Activated B cell treated with CpG ODN at 0.5 μM for 24 hours (primary cell): ENCODE measurements around the gene SMCHD1. TPM values are rescaled to one million over a fixed set of nuclear protein-coding genes. Genes with fewer than 3 reads are reported as not detected.

Source experiments
- ATAC-seq: fragments of 200-7000 bp; cut with Tn5 transposase; one replicate; pipeline ENCODE4 v1.10.0; 2021; ENCODE audit warnings: low read depth, mild to moderate bottlenecking, moderate library complexity
- CTCF ChIA-PET: fragments of 350-600 bp; sonication (Branson Sonifier 250); formaldehyde crosslinking; loops from one replicate; lab custom pipeline; 2021; ENCODE audit warnings: antibody characterized with exemption; lab: Charles Lee
- POLR2A ChIA-PET: fragments of 350-600 bp; sonication (Branson Sonifier 250); formaldehyde crosslinking; loops from one replicate; lab custom pipeline; 2021; ENCODE audit warnings: antibody characterized with exemption; lab: Charles Lee
- DNase-seq: peaks from one replicate; pipeline ENCODE4 v3.0.0; 2022
- H3K27ac Mint-ChIP-seq: one replicate; pipeline ENCODE4 v1.8.0; 2020; ENCODE audit warnings: mixed read lengths
- H3K27me3 Mint-ChIP-seq: one replicate; pipeline ENCODE4 v1.8.0; 2021; ENCODE audit warnings: mixed read lengths
- H3K36me3 Mint-ChIP-seq: one replicate; pipeline ENCODE4 v1.8.0; 2021; ENCODE audit warnings: low read depth, mixed read lengths
- H3K4me1 Mint-ChIP-seq: one replicate; pipeline ENCODE4 v1.8.0; 2021; ENCODE audit warnings: mixed read lengths
- H3K4me3 Mint-ChIP-seq: one replicate; pipeline ENCODE4 v1.8.0; 2020; ENCODE audit warnings: mild to moderate bottlenecking, mixed read lengths
- H3K9me3 Mint-ChIP-seq: one replicate; pipeline ENCODE4 v1.8.0; 2020; ENCODE audit warnings: mixed read lengths
- intact Hi-C: fragments of 100-400 bp; cut with micrococcal nuclease; formaldehyde crosslinking; loops from one replicate; pipeline ENCODE4 v1.15.1; 2024
- total RNA-seq: library from RNA; stranded (reverse); gene quantifications from 2 replicates; pipeline ENCODE4 v1.2.3, GENCODE V29; 2022
- TF ChIP-seq, protein P1 (sequence below): fragments of 200-600 bp; IDR thresholded peaks from one replicate; pipeline ENCODE4 v1.8.0; 2022; ENCODE audit warnings: antibody characterized with exemption, mild to moderate bottlenecking

The SMCHD1 gene
- total RNA-seq, 1 donor from 2014 or later, result 144 TPM

DNA sequence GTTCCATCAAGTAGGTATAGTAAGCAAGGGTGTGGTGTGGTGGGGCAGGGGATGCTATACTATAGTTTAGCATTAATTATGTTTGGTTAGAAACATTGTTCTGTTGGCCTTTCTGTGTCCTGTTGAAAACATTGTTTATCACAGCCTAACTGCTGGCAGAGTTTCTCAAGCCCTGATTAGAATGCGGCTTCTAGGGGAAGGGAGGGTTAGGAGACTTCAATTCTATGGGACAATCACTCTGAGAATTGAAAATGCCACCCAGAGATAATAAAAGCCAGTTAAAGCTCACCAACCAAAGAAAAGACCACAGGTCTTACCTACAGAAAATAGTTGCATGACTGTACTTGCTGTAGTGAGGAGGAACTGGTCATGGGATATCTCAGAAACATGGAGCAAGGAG is 19.9 kb upstream of the SMCHD1 start:
- Mint-ChIP-seq H3K4me3 (no peak overlapping the region), H3K4me1 (peaks cover 91% of the 10 kb centered on the region), H3K27ac (peak overlapping the region; percentile 99), H3K36me3 (peaks cover 12% of the 10 kb centered on the region), H3K9me3 (peaks cover 11% of the 10 kb centered on the region), H3K27me3 (no peaks in the 10 kb centered on the region)
- no peak for ATAC-seq
- intact Hi-C loops, result loop anchor here (2.0 kb wide), 1 partner anchor 17 kb away; no protein-coding TSS in a partner anchor
- CTCF ChIA-PET, result interaction anchor here (2.0 kb wide), 1 partner anchor 22 kb away, joined by 10 read pairs; the partner anchor contains the start of gene SMCHD1
- no peak for DNase-seq
- TF ChIP-seq, protein P1, sequence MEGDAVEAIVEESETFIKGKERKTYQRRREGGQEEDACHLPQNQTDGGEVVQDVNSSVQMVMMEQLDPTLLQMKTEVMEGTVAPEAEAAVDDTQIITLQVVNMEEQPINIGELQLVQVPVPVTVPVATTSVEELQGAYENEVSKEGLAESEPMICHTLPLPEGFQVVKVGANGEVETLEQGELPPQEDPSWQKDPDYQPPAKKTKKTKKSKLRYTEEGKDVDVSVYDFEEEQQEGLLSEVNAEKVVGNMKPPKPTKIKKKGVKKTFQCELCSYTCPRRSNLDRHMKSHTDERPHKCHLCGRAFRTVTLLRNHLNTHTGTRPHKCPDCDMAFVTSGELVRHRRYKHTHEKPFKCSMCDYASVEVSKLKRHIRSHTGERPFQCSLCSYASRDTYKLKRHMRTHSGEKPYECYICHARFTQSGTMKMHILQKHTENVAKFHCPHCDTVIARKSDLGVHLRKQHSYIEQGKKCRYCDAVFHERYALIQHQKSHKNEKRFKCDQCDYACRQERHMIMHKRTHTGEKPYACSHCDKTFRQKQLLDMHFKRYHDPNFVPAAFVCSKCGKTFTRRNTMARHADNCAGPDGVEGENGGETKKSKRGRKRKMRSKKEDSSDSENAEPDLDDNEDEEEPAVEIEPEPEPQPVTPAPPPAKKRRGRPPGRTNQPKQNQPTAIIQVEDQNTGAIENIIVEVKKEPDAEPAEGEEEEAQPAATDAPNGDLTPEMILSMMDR, result no peak
- POLR2A ChIA-PET, result interaction anchor here (0.7 to 14.8 kb wide), 6 partner anchors 21 to 466 kb away, joined by 4 to 376 read pairs (median 32); partner anchors contain the start of genes METTL4, NDC80 and SMCHD1

DNA sequence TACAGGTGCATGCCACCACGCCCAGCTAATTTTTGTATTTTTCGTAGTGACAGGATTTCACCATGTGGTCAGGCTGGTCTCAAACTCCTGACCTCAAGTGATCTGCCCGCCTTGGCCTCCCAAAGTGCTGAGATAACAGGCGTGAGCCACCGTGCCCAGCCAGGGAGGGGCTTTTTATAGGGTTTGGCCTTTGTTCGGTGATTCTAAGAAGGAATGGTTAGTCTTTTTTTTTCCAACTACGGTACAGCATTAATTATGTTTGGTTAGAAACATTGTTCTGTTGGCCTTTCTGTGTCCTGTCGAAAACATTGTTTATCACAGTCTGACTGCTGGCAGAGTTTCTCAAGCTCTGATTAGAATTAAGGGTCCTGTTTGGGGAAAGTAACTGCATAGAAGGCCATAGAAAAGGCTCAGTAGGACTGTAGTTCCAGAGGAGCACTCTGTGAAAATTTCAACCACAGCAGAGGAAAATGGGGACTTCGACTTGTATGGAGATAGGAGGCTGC is 19.3 kb upstream of the SMCHD1 start:
- no peak for DNase-seq
- H3K4me1 Mint-ChIP-seq, result peaks cover 96% of the 10 kb centered on the region
- peaks cover 12% of the 10 kb centered on the region for H3K36me3 Mint-ChIP-seq
- peak; percentile 11 for ATAC-seq
- TF ChIP-seq, protein P1, result no peak
- ChIA-PET CTCF (interaction anchor here (0.9 to 2.0 kb wide), 3 partner anchors 17 to 30 kb away, joined by 3 to 10 read pairs (median 4); partner anchors contain the start of gene SMCHD1), POLR2A (interaction anchor here (0.6 to 14.8 kb wide), 15 partner anchors 9 to 327 kb away, joined by 3 to 376 read pairs (median 7); partner anchors contain the start of genes METTL4, NDC80 and SMCHD1)
- intact Hi-C loops, result loop anchor here (1.0 kb wide), 3 partner anchors 31 to 210 kb away; no protein-coding TSS in a partner anchor
- no peaks in the 10 kb centered on the region for H3K27me3 Mint-ChIP-seq
- peak overlapping the region; percentile 99 for H3K27ac Mint-ChIP-seq
- H3K4me3 Mint-ChIP-seq, result peak overlapping the region; percentile 72
- H3K9me3 Mint-ChIP-seq, result peaks cover 11% of the 10 kb centered on the region

DNA sequence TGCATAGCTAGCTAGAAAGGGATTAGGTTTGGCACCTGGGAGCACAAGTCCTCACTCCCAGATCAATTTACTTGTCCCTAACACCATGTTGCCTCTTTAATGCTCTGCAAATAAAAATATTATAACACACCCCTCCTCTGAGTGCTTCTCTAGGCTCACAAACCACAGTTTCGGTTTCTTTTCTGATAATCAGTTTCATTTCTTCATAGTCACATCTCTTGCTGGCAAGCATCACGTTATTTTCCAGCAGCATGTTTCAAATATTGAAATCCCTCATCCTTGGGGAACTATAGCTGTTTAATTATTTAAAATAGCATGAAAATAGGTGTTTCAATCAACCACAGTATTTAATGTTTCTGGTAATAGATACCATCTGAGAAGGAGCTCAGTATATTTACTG is 13.9 kb upstream of the SMCHD1 start:
- TF ChIP-seq, protein P1, result no peak
- H3K4me3 Mint-ChIP-seq, result peak overlapping the region; percentile 77

DNA sequence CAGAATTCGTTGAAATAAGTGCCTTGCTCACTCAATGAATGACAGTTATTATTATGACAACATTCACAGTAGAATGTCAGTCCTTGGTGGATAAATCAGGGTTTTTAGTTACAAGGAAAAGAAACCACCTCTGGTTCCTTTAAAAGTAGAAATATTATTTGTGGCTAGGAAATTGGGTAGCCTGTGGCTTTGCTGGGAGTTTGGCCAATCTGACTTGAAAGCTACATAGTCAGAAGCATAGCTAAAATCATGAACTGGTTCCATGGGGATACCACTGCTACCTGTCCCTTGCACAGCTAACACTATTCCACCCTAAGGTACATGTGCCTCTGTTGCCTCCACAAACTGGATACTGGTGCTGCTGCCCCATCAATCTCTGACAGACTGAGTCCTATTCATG is 12.8 kb upstream of the SMCHD1 start:
- ATAC-seq (no peak), DNase-seq (no peak)
- Mint-ChIP-seq H3K9me3 (no peaks in the 10 kb centered on the region), H3K36me3 (no peaks in the 10 kb centered on the region), H3K4me1 (peaks cover 42% of the 10 kb centered on the region), H3K27me3 (no peaks in the 10 kb centered on the region), H3K27ac (no peak overlapping the region), H3K4me3 (no peak overlapping the region)
- ChIA-PET POLR2A (interaction anchor here (0.5 to 14.8 kb wide), 5 partner anchors 8 to 83 kb away, joined by 3 to 376 read pairs (median 11); partner anchors contain the start of genes METTL4, NDC80 and SMCHD1), CTCF (interaction anchor here (1.0 kb wide), 1 partner anchor 12 kb away, joined by 3 read pairs; no protein-coding TSS in a partner anchor)
- TF ChIP-seq, protein P1, result no peak
- intact Hi-C loops, result loop anchor here (5.0 kb wide), 1 partner anchor 810 kb away; the partner anchor contains the start of gene TGIF1

More for the DNA sequence above, 13.9 kb upstream of the SMCHD1 start:
- Mint-ChIP-seq H3K36me3 (no peaks in the 10 kb centered on the region), H3K4me1 (peaks cover 54% of the 10 kb centered on the region), H3K27ac (no peak overlapping the region), H3K27me3 (no peaks in the 10 kb centered on the region), H3K9me3 (no peaks in the 10 kb centered on the region)
- ATAC-seq (peak; percentile 59), DNase-seq (no peak)
- intact Hi-C loops, result loop anchor here (1.0 to 5.0 kb wide), 4 partner anchors 14 to 811 kb away; partner anchors contain the start of genes METTL4, NDC80, SMCHD1 and TGIF1
- CTCF ChIA-PET, result interaction anchor here (1.4 kb wide), 1 partner anchor 71 kb away, joined by 4 read pairs; the partner anchor contains the start of genes METTL4 and NDC80
- POLR2A ChIA-PET, result interaction anchor here (0.7 to 14.8 kb wide), 4 partner anchors 8 to 70 kb away, joined by 4 to 376 read pairs (median 14); partner anchors contain the start of genes METTL4, NDC80 and SMCHD1

DNA sequence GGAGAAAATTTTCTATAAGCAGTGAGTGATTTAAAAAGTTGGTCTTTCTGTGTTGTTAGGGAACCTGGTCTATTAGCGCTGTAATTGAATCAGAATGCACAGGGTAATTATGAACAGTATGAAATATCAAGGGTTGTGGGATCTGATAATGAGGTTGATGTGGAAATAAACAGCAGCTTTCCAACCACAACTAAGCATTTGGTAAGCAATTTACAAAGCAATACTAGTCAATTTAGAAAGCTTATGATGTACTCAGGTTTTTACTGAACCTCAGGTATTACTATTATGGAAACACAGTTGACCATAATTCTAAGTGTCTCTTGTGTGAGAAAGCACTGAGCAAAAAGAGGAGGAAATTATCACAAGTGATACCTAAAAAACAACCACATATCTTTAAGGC is 11.0 kb upstream of the SMCHD1 start:
- no peaks in the 10 kb centered on the region for H3K36me3 Mint-ChIP-seq
- peaks cover 25% of the 10 kb centered on the region for H3K4me1 Mint-ChIP-seq
- POLR2A ChIA-PET, result interaction anchor here (14.8 kb wide), 1 partner anchor 12 kb away, joined by 376 read pairs; the partner anchor contains the start of gene SMCHD1
- H3K4me3 Mint-ChIP-seq, result no peak overlapping the region
- ATAC-seq, result no peak
- TF ChIP-seq, protein P1, result no peak
- no peaks in the 10 kb centered on the region for H3K9me3 Mint-ChIP-seq
- DNase-seq, result no peak
- intact Hi-C loops, result loop anchor here (5.0 kb wide), 1 partner anchor 808 kb away; the partner anchor contains the start of gene TGIF1
- H3K27me3 Mint-ChIP-seq, result no peaks in the 10 kb centered on the region
- CTCF ChIA-PET, result no interaction called here
- no peak overlapping the region for H3K27ac Mint-ChIP-seq
